ENCODE data around the gene CTNNA3.

DNA sequence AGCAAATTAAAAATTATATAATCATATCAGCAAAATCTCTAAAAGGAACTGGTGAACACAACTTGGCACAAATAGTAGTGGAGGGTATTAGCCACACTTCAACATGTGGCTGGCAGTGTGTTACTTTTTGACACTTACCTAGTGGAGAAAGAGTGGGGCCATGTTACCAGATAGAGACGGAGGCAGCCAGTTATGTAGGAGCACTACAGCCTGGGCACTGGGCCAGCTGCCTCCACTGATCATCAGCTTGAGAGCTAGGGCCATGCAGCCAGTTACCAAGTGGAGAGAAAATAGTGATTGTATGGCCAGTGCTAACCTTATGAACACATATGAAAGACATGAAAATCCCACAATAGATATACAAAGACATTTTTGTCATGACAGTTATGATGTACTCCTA is 243.1 kb downstream of the CTNNA3 start:
- TF ChIP-seq CTCF (conservative IDR thresholded peaks at IDR 0.05 in 1 of 2, IDR thresholded peaks at IDR 0.05 in 1 of 2; ENCODE audit: low read depth in 1 of 2, low read length in 2 of 2) (no peak), EZH2 (IDR thresholded peaks at IDR 0.05; ENCODE audit: low read length, missing control alignments) (no peak)
